ENCODE data around the gene ENO4.

DNA sequence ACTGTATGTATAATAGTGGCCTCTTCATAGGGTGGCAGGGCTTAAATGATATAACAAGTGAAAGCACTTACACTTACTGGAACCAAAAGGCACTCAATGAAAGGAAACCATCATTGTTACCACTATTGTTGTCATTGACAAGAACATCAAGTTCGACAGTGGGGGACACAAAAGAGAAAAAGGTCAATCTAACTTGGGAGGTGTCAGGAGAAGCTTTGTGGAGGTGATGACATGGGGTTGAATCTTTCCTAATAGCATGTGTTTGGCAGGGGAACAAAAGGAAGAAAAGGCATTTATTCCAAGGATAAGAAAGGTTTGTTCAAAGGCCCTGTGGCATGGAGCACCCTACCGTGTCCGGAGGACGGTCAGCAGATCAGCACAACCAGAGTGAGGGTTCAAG lies 18.2 kb upstream of the ENO4 start:
- TF ChIP-seq, protein P1, sequence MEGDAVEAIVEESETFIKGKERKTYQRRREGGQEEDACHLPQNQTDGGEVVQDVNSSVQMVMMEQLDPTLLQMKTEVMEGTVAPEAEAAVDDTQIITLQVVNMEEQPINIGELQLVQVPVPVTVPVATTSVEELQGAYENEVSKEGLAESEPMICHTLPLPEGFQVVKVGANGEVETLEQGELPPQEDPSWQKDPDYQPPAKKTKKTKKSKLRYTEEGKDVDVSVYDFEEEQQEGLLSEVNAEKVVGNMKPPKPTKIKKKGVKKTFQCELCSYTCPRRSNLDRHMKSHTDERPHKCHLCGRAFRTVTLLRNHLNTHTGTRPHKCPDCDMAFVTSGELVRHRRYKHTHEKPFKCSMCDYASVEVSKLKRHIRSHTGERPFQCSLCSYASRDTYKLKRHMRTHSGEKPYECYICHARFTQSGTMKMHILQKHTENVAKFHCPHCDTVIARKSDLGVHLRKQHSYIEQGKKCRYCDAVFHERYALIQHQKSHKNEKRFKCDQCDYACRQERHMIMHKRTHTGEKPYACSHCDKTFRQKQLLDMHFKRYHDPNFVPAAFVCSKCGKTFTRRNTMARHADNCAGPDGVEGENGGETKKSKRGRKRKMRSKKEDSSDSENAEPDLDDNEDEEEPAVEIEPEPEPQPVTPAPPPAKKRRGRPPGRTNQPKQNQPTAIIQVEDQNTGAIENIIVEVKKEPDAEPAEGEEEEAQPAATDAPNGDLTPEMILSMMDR (IDR thresholded peaks at IDR 0.05) = no peak
- no peak for TF ChIP-seq POLR2A (IDR thresholded peaks at IDR 0.05)

Data from ovary (tissue), 3 donors.